GM13977 (cell line): Measurements from ENCODE around the gene TANGO6.

ENCODE experiments used
- DNase-seq: peaks from one replicate; pipeline ENCODE4 v3.0.0; 2012; ENCODE audit warnings: low spot score
- in situ Hi-C: fragments of 300-500 bp; cut with MboI; formaldehyde crosslinking; loops from one replicate; pipeline ENCODE4 v1.12.0; 2022; ENCODE audit warnings: low sequenced_read_pairs, low pct_unique_long_range_greater_than_20kb, mixed read lengths, inconsistent platforms; ENCODE audit not compliant: unreplicated experiment
- TF ChIP-seq, protein P1 (sequence below): IDR thresholded peaks from 2 replicates; pipeline ENCODE4 v1.5.1; 2012; ENCODE audit warnings: mild to moderate bottlenecking, control low read depth; ENCODE audit not compliant: insufficient read depth; ENCODE audit errors: extremely low read depth, missing control alignments

Gene TANGO6

DNA sequence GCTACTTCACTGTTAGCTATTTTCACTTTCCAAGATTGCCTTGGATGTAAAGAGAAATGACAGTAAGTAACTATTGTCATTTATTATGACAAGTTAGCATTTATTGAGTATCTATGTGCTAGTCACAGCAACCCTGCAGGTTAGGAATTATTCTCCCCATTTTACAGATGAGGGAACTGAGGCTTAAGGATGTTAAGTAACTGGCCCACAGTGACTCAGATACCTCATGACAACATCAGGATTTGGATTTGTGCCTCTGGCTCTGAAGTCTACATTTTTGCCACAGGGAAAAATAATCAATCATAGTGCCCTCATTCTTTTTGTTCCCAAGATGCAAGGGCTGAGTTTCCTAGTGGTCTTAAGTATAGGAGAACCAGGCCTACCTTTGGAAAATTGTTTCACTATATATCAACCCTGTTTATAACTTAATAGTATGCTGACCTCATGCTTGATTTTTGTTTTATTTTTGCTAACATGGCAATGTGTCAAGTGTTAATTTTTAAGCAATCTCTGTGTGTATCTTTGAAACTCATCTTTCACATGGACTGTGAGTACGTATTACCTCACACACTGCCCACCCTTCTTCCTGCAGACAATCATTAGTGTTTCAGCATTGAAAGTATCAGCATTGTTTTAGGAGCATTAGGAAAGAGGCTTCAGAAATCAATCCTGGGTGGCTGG lies 105.0 kb downstream of the TANGO6 start:
- TF ChIP-seq, protein P1, sequence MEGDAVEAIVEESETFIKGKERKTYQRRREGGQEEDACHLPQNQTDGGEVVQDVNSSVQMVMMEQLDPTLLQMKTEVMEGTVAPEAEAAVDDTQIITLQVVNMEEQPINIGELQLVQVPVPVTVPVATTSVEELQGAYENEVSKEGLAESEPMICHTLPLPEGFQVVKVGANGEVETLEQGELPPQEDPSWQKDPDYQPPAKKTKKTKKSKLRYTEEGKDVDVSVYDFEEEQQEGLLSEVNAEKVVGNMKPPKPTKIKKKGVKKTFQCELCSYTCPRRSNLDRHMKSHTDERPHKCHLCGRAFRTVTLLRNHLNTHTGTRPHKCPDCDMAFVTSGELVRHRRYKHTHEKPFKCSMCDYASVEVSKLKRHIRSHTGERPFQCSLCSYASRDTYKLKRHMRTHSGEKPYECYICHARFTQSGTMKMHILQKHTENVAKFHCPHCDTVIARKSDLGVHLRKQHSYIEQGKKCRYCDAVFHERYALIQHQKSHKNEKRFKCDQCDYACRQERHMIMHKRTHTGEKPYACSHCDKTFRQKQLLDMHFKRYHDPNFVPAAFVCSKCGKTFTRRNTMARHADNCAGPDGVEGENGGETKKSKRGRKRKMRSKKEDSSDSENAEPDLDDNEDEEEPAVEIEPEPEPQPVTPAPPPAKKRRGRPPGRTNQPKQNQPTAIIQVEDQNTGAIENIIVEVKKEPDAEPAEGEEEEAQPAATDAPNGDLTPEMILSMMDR = no peak
- DNase-seq = no peak
- in situ Hi-C loops = no loop called here

DNA sequence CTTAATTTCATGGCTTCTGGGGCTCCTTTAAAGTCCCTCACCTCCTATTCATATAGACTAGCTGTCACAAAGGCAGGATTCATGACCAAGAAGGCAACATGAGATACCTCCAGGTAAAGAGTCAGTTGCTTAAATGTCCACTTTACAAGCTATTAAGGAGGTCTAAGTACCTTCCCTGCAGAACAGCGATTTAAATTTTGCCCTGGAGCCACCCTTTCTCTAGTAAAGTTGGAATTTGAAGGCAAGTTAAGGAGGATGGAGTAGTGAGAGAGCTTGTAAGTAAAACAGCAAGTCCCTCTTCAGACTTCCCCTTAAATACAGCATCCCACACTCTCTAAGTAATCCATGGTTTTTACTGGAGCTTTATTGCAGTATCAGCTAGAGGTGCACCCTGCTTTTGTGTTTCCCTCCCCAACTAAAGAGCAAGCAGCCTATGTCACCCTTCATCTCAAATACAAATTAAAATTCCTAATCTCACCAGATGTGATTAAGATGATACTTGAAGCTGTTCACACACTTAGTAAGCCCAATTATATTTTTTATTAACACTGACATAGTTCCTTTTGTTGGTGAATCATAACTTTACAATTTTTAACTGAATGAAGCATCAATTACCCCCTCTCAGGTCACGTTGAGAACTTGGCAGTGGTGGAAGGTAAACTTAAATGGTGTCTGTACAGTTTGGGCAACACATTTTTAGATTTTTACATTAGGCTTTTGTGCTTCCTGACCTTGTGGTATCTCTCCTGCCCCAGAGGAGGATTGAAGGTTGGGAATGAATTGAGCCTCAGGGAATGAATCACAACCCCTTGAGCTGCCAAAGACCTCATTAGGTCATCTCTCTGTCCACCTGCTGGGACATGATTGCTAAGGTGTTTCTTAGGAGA lies 108.9 kb downstream of the TANGO6 start:
- no peak for DNase-seq
- in situ Hi-C loops = no loop called here
- TF ChIP-seq, protein P1 = no peak

DNA sequence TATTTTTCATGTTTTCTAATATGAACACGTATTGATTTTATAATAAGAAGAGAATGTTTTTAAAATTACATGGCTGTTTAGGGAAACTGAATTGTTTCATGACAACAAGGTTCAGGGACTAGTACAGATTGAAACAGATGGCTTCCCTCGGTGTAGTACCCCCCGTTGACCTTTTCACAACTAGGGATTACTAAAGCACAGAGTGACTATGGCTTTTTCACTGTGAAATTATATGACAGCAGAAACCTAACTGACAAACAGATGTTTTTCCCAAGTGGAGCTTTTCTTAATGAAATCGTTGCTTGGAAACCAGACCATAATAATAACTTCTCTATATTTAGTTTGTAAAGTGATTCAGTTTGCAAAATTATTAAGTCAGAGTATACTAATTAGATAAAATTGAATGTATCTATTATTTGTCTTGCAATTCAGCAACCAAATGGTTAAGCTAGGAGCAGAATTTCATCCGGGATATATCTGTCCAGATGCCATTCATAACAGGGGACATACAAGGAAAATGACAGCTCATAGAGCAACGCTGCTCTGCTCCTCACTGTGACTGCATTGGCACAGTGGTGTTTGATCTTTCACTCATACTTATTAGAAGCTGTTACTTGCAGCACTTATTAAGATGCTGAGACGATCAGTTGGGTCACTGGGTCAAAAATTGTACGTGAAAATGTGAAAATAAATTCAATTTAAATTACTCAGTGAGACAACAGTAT lies 111.7 kb downstream of the TANGO6 start:
- in situ Hi-C loops = no loop called here
- TF ChIP-seq, protein P1 = no peak
- no peak for DNase-seq

DNA sequence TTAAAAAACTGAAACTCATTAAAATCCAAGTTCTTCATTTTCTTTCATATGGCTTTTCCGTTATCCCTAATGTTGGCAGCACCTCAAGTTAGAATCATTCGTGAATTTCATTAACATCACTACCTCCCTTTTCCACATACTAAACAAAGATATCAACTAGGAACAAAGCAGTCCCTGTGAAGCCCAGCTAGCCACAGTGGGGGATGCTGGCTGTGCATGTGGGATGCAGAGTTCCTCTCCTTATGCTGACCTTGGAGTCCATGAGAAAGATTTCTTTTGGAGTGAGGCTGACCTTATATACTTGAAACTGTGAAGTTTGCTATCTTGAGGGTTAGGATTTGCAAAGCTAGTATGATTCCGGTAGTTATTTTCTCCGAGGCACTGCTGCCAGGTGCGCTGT lies 117.6 kb downstream of the TANGO6 start:
- in situ Hi-C loops = no loop called here
- no peak for DNase-seq
- TF ChIP-seq, protein P1 = no peak

DNA sequence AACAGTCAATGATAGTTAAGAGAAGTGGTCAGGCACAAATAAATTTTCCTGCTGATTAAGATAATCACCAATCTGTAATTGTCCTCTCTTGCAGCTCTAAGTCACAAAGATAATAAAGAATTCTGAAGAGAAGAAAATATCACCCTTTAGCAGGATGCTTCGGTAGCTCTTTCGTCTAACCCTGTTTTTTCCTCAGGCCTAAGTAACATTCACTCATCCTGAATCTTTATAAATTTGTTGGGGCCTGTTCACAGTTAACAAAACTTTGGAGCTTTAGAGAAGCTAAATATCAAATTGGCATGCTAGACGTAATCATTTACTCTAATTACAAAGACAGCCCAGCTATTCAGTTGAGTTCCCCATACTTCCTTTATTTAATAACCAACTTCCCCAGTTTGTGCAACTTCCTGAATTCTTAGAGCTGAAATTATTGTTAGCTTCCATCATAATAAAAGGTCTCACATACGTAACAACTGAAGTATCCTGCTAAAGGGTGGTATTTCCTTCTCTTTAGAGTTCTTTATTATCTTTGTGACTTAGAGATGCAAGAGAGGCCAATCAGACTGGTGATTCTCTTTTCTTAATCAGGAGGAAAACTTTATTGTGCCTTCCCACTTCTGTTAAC lies 118.6 kb downstream of the TANGO6 start:
- in situ Hi-C loops = no loop called here
- TF ChIP-seq, protein P1 = no peak
- DNase-seq = no peak

DNA sequence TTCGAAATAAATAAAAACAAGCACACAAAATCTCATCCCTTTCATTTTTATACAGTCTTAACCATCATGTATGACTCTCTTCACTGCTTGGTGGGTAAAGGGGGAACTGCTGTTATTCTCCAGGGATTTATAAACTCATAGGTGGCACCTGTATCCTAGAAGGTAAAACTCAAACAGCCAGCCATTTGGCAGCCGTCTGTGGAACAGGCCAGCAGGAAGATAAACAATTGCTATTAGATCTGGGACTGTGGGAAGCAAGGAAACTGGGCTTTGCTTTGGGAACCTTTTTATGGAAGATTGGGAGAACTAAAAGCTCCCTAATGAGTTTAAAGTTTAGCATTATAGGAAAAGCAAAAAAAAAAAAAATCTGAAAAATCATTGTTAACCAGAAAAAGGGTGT lies 126.0 kb downstream of the TANGO6 start:
- TF ChIP-seq, protein P1 = no peak
- no peak for DNase-seq
- in situ Hi-C loops = no loop called here
